Measurements from ENCODE around the gene ATP1A1. TPM values are rescaled to one million over a fixed set of nuclear protein-coding genes. Genes with fewer than 3 reads are reported as not detected.
A peak's percentile ranks its signal among the peaks of the same experiment; 100 is the strongest.

The ATP1A1 gene
- total RNA-seq, 1 donor from 2014 or later = 255 TPM

GRCh38 chr1:116338400-116338799 is 34.6 kb upstream of the ATP1A1 start:
- intact Hi-C loops (cut with DNase I) = no loop called here
- ATAC-seq (ENCODE audit: poor library complexity) (no peak), DNase-seq (no peak)

- ATAC-seq (ENCODE audit: poor library complexity) = no peak
- intact Hi-C loops (cut with DNase I) = no loop called here
- no peak for DNase-seq
These were observed 32.4 kb upstream of the ATP1A1 start for GRCh38 chr1:116340506-116341231.

DNA sequence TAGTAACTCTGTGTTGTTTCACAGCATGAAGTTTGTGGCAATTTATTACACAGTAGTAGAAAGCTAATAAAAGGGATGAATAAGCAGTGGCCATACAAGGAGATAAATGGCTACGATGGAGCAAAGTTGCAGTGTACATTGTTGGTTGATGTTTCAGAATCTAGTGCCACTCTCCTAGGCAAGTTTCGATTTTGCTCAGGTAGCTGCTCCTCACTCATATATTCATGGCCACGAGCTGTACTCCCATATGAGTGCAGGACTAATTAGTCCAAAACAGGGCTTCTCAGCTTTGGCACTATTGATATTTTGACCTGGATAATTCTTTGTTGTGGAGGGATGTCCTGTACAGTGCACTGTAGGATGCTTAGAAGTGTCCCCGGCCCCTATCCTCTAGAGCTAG is 30.0 kb upstream of the ATP1A1 start:
- DNase-seq (no peak), ATAC-seq (ENCODE audit: poor library complexity) (no peak)
- intact Hi-C loops (cut with DNase I) = no loop called here

- no peak for DNase-seq
- intact Hi-C loops (cut with DNase I) = no loop called here
These were observed 28.0 kb upstream of the ATP1A1 start for GRCh38 chr1:116345011-116345410.

DNA sequence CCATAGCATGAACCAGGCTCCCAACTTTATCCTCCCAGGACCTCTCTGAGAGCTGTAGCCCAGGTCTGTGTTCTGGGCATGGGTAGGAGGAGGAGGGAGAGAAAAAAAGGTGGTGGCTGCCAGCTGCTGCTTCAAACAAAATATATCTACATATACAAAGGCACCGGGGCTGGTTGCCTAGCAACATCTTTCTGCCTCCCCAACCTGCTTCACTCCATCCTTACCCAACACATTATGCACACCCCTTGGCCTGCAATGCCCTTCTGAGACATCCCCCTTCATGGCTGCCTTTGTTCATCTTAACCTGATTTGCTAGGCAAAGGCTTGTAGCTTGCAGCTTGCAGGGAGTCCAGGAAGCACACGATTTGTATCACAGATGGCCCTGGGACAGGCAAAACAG is 27.2 kb upstream of the ATP1A1 start:
- ATAC-seq (ENCODE audit: poor library complexity) = peak; percentile 77
- intact Hi-C loops (cut with DNase I) = no loop called here
- DNase-seq = no peak

More at GRCh38 chr1:116345011-116345410, 28.0 kb upstream of the ATP1A1 start:
- no peak for ATAC-seq (ENCODE audit: poor library complexity)

DNA sequence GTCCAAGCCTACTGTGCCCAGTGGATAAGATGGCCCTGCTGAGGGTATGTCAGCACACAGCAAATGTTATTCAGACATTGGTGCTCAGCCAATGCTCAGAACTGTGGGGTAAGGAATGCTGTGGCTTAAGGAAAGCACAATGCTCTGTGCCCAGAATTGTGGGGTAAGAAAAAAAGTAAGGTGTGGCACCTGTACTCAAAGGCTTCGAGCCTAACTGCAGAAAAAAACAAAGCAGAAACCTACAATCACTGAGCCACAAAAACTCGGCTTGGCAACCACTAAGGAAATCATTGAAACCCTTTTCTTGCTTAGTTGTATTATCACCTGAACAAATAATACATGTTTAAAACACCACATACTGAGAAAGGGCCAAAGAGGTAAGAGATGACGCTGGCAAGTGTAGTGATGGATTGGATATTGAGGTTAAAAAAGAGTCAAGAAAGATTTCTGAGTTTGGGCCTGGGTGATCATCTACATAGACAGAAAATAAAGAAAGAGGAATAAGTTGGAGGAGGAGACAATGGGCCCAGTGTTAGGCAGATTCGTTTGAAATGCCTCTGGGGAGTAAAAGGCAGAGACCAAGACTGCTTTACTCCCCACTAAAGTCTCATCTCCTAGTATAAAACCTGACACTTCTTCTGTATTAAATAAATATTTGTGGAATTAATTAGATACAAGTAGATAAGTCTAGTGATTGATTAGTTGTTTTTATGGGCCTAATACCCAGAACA is 25.9 kb upstream of the ATP1A1 start:
- ATAC-seq (ENCODE audit: poor library complexity) (peak; percentile 59), DNase-seq (no peak)
- intact Hi-C loops (cut with DNase I) = no loop called here

DNA sequence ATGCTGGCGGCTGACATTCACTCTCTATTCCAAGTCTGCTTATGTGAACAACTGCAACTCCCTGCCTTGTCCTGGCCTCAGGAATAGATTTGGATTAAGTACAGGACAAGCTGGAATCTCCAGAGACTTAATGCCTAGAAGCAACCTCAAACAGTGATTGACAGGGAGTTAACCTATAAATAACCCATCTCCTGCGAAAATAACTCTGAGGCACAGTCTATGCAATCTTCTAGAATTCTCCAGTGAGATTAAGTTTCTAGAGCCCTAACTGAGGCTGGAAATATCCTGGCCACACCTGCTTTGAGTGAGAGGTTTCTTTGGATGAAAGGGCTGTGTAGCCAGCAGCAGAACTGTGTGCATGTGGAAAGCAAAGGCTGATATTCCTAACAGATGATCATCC is 25.3 kb upstream of the ATP1A1 start:
- intact Hi-C loops (cut with DNase I) = no loop called here
- peak; percentile 34 for ATAC-seq (ENCODE audit: poor library complexity)
- DNase-seq = no peak

DNA sequence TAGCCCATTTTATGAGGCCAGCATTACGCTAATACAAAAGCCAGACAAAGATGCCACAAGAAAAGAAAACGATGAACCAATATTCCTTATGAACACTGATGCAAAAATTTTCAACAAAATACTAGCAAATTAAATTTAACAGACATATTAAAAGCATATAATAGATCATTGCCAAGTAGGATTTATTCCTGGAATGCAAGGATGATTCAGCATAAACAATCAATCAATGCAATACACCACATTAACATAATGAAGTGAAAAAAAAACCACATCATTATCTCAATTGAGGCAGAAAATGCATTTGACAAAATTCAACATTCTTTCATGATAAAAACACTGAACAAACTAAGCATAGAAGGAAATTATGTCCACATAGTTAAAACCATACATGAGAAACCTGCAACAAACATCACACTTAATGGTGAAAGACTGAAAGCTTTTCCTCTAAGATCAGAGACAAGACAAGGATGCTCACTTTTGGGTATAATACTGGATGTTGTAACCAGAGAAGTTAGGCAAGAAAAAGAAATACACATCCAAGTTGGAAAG is 22.9 kb upstream of the ATP1A1 start:
- ATAC-seq (ENCODE audit: poor library complexity) = no peak
- intact Hi-C loops (cut with DNase I) = no loop called here

GRCh38 chr1:116351914-116352313 is 21.1 kb upstream of the ATP1A1 start:
- ATAC-seq (ENCODE audit: poor library complexity) (no peak), DNase-seq (no peak)
- intact Hi-C loops (cut with DNase I) = no loop called here

More for the DNA sequence above, 22.9 kb upstream of the ATP1A1 start:
- DNase-seq = no peak

DNA sequence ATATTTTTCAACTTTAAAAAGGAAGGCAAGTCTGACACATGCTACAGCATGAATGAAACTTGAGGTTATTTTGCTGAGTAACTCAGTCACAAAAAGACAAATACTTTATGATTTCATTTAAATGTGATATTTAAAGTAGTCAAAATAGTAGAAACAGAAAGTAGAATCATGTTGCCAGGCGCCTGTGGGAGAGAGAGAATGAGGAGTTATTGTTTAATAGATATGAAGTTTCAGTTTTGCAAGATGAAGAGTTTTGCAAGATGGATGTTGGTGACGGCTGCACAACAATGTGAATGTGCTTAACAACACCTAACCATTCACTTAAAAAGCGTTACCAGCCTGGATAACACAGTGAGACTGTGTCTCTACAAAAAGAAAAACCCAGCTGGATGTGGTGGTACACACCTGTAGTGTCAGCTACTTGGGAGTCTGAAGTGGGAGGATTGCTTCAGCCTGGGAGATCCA is 20.7 kb upstream of the ATP1A1 start:
- no peak for DNase-seq
- intact Hi-C loops (cut with DNase I) = no loop called here
- ATAC-seq (ENCODE audit: poor library complexity) = no peak

DNA sequence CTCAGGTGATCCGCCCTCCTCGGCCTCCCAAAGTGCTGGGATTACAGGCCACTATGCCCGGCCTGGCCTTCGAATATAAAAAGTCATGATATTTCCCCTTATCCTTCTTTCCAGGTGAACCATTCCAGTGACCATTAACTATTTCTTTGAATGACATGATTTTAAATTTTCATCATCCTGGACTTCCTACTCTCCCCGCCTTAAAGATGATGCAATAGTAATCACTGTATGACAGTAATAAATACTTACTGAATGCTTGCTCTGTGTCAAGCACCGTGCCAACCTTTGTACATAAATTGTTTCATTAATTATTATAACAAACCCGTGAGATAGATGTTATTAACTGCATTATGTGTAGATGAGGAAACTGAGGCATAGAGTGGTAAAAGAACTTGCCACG is 19.9 kb upstream of the ATP1A1 start:
- no peak for ATAC-seq (ENCODE audit: poor library complexity)
- intact Hi-C loops (cut with DNase I) = no loop called here

GRCh38 chr1:116356067-116356466 is 17.0 kb upstream of the ATP1A1 start:
- ATAC-seq (ENCODE audit: poor library complexity) (no peak), DNase-seq (no peak)
- intact Hi-C loops (cut with DNase I) = no loop called here

More for the DNA sequence above, 19.9 kb upstream of the ATP1A1 start:
- no peak for DNase-seq

DNA sequence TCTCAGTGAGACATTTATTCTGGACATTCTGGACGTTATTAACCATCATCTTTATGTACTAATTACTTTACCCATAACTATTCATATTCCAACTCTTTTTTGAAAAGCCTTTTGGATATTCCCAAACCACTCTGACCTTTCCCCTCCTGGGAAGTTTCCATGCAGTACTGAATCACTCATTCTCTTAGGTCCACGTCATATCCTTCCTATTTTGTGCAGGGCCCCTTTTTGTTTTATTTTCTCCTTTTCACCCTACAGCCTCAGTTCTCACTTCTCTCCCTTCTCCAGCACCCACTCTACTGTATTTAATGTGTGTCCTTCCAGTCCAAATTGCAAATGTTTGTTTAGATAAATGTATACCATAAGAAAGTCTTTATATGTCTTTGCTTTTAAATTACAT is 16.4 kb upstream of the ATP1A1 start:
- DNase-seq = no peak
- intact Hi-C loops (cut with DNase I) = no loop called here
- ATAC-seq (ENCODE audit: poor library complexity) = no peak

GRCh38 chr1:116357487-116357886 is 15.6 kb upstream of the ATP1A1 start:
- intact Hi-C loops (cut with DNase I) = no loop called here
- DNase-seq (no peak), ATAC-seq (ENCODE audit: poor library complexity) (no peak)

DNA sequence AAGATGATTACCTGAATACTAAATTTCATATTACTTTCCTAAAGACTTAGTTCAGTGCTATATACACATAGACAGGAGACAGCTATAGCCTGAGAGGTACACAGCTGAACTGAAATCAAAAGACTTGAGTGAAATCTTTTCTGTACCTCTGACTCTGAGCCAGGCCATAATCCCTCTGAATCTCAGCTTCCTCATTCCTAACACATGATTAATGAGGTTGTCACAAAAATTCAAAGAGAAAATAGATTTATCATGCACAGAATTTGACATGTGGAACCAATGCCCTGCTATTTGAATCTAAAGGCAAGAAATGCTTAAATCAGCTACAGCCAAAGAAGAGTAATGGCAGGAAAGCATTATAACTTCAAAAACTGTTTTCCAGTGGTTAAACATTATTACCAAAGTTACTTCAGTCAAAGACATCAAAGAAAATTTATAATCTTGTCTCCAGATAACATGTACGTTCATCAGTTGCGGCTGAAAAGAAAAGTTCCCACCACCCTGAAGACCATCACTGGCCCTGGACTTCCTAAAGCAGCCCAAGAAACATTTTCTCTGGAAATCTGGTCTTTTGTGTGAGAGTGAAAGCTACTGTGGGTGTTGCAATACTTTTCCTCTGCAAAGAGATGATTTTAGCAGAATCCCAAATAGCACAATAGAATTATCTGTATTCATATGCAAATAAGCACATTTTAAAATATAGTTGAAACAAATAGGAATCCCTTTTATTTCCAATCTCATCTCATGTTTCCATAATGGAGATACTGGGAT is 13.8 kb upstream of the ATP1A1 start:
- DNase-seq (no peak), ATAC-seq (ENCODE audit: poor library complexity) (no peak)
- intact Hi-C loops (cut with DNase I) = no loop called here

DNA sequence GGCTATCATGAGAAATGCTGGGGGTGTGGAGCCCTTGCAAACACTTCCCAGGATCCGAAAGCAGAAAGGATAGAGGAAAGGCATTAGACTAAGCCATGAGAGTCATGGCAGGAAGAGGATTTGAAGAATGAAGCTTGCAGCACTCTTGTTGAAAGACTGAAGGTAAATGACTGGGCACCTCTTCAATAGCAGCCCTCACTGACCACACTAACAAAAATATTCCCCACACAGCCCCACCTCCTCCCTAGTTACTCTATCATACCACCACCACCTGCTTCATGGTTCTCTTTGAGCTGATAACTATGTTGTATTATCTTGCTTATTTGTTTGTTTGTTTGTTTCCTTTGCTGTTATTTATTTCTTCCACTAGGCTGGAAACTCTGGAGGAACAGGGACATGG is 13.2 kb upstream of the ATP1A1 start:
- DNase-seq (no peak), ATAC-seq (ENCODE audit: poor library complexity) (no peak)
- intact Hi-C loops (cut with DNase I) = loop anchor here (5.0 to 10.0 kb wide), 2 partner anchors 127 to 205 kb away; no protein-coding TSS in a partner anchor

DNA sequence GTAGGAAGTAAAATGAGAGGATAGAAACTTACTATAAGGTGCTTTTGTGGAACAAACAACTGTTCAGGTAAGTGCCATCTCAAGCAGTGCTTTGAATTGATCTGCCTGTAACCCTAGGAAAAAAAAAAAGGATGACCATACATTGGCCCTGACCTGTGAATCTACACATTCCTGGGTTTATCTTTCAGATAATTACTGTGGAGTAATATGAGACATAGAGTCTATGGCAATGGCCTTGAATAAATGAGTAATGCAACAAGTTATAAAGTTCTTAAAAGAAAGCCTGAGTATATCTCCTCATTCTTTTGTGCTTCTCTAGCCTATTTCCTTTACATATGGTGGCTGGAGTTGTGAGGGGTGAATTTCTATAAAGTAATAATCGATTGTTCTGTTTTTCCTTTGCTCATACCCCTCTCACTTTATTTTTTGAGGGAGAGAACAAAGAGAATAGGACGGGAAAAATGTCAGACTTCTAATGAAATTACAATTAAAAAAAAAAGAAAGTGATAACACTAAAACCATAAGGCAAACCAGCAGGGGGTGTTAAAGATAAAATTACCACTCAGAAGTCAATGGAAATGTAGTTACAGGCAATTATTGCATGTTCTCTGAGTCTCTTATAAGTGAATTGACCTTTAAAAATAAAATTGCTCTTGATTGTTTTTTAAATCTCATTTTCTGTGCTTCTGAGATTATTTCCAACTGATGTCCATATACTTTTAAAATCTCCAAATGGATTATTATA is 12.4 kb upstream of the ATP1A1 start:
- intact Hi-C loops (cut with DNase I) = loop anchor here (5.0 to 10.0 kb wide), 2 partner anchors 127 to 206 kb away; no protein-coding TSS in a partner anchor
- no peak for DNase-seq
- ATAC-seq (ENCODE audit: poor library complexity) = peak; percentile 42

DNA sequence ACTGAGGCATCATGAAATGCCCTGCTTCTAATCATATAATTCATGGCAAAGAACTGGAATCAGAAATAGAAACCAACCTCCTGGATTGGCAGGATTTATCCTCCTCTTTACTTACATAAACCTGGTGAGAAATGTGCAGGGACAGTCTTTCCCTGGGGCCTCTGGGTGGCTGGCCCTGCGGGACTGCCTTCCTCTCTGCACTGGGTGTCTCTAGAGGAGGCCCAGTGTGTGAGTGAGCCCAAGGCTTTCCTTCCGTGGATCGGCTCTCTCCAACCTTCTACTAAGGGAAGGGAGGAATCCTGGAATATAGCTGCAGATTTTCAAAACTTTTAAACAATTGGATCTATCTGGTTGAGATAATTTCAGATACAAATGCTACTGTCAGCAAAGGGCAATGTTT is 11.4 kb upstream of the ATP1A1 start:
- no peak for DNase-seq
- intact Hi-C loops (cut with DNase I) = loop anchor here (5.0 to 10.0 kb wide), 2 partner anchors 126 to 207 kb away; no protein-coding TSS in a partner anchor
- ATAC-seq (ENCODE audit: poor library complexity) = peak; percentile 44

Measured in Right ventricle myocardium superior (tissue), 1 donor.